ENCODE results near the gene NXPH4.

Gene NXPH4

GRCh38 chr12:57216014-57216911 lies at the start of gene NXPH4:
NXPH4 (plus strand) TSS chr12:57216794; CDS start chr12:57216970, 176 bp downstream.
- intact Hi-C loops (cut with DNase I), result no loop called here
- no peak for DNase-seq

GRCh38 chr12:57166971-57167371 lies 49.6 kb upstream of the NXPH4 start:
- DNase-seq, result peak in 1 of 10 donors; percentile 72
- intact Hi-C loops (cut with DNase I), result no loop called here

- intact Hi-C loops (cut with DNase I), result no loop called here
- peak in 1 of 10 donors; percentile 39 for DNase-seq
Observed at GRCh38 chr12:57168058-57168457, 48.5 kb upstream of the NXPH4 start.

GRCh38 chr12:57169046-57169795 lies 47.4 kb upstream of the NXPH4 start:
- intact Hi-C loops (cut with DNase I), result no loop called here
- peak in 1 of 10 donors; percentile 68 for DNase-seq

GRCh38 chr12:57169969-57170368 lies 46.6 kb upstream of the NXPH4 start:
- no peak for DNase-seq
- intact Hi-C loops (cut with DNase I), result no loop called here

GRCh38 chr12:57170408-57170807 lies 46.2 kb upstream of the NXPH4 start:
- no peak for DNase-seq
- intact Hi-C loops (cut with DNase I), result no loop called here

- DNase-seq, result no peak
- intact Hi-C loops (cut with DNase I), result no loop called here
Observed at GRCh38 chr12:57170927-57171326, 45.7 kb upstream of the NXPH4 start.

GRCh38 chr12:57171668-57172067 lies 44.9 kb upstream of the NXPH4 start:
- peak in 1 of 10 donors; percentile 62 for DNase-seq
- intact Hi-C loops (cut with DNase I), result no loop called here

GRCh38 chr12:57173089-57173488 lies 43.5 kb upstream of the NXPH4 start:
- intact Hi-C loops (cut with DNase I), result no loop called here

GRCh38 chr12:57173683-57174082 lies 42.9 kb upstream of the NXPH4 start:
- intact Hi-C loops (cut with DNase I), result no loop called here

More at GRCh38 chr12:57173089-57173488, 43.5 kb upstream of the NXPH4 start:
- peak in 1 of 10 donors; percentile 82 for DNase-seq

GRCh38 chr12:57175428-57176138 lies 41.0 kb upstream of the NXPH4 start:
- intact Hi-C loops (cut with DNase I), result no loop called here
- DNase-seq, result peak; percentile 62 to 96 (median 84)

More at GRCh38 chr12:57173683-57174082, 42.9 kb upstream of the NXPH4 start:
- DNase-seq, result peak in 2 of 10 donors; percentile 64 to 87

GRCh38 chr12:57176139-57176477 lies 40.5 kb upstream of the NXPH4 start:
- intact Hi-C loops (cut with DNase I), result no loop called here
- no peak for DNase-seq

GRCh38 chr12:57176846-57177245 lies 39.7 kb upstream of the NXPH4 start:
- DNase-seq, result peak in 1 of 10 donors; percentile 42
- intact Hi-C loops (cut with DNase I), result no loop called here

- DNase-seq, result peak in 1 of 10 donors; percentile 35
- intact Hi-C loops (cut with DNase I), result no loop called here
Observed at GRCh38 chr12:57177354-57177753, 39.2 kb upstream of the NXPH4 start.

GRCh38 chr12:57178213-57178612 lies 38.4 kb upstream of the NXPH4 start:
- DNase-seq, result peak in 2 of 10 donors; percentile 51 to 74
- intact Hi-C loops (cut with DNase I), result no loop called here

- no peak for DNase-seq
Observed at GRCh38 chr12:57179331-57180086, 37.1 kb upstream of the NXPH4 start.

GRCh38 chr12:57180321-57180989 lies 36.1 kb upstream of the NXPH4 start:
- no peak for DNase-seq
- intact Hi-C loops (cut with DNase I), result no loop called here

More at GRCh38 chr12:57179331-57180086, 37.1 kb upstream of the NXPH4 start:
- intact Hi-C loops (cut with DNase I), result no loop called here

GRCh38 chr12:57181072-57181471 lies 35.5 kb upstream of the NXPH4 start:
- DNase-seq, result no peak
- intact Hi-C loops (cut with DNase I), result no loop called here

GRCh38 chr12:57181561-57182155 lies 34.9 kb upstream of the NXPH4 start:
- no peak for DNase-seq
- intact Hi-C loops (cut with DNase I), result no loop called here

Measured in posterior cingulate gyrus (tissue), 11 donors.